ENCODE measurements around the gene ATG4B. TPM values are rescaled to one million over a fixed set of nuclear protein-coding genes. Genes with fewer than 3 reads are reported as not detected.

The ATG4B gene
- total RNA-seq, 2 donors from 2014 or later, result 97.9 to 109 TPM

DNA sequence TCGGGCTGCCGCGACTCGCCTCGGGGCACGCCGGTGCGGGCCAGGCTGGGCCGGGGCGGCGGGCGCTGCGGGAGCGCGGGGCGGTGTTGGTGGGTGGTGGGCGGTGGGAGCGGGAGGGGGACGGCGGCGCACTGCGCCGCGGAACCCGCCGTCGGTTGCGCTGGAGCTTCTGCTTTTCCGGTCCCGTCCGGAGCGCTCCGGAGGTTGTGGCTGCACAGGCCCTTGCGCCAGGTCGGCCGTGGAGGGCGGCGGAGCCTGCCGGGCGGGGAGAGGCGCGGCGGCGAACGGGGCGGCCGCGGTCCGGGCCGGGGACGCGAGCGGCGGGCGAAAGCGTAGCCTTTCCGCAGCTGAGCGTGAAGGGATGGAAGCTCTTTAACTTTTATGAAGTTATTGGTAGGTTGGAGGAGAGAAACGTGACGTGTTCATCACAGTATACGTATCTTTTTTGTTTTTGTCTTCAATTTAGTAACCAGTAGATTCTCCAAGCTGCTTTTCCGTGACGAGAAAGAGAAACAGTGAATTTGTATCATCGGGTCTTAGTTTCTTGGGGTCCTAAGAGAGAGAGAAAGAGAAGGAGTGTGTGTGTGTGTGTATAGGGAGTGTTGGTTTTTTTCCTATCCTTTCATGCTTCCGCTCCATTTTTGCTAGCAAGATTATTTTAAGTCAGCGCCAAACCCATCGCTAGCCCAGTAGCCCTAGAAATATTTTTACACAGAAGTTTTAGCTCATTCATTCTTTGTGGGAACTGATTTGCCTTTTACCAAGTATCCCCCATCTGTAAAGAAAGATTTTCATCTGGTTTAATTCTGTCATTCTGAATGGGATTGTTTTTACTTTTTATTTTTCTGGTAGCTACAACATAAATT lies 535 bp downstream of the ATG4B start:
- peak; percentile 43 to 47 for ATAC-seq (replicated peaks in 1 of 2)
- H3K36me3 Mint-ChIP-seq (ENCODE audit: insufficient read depth in 2 of 2), result peaks cover 9 to 10% of the 10 kb centered on the region in 2 donors
- H3K4me3 Mint-ChIP-seq, result peak overlapping the region; percentile 82 to 100
- no peaks in the 10 kb centered on the region for H3K27me3 Mint-ChIP-seq (ENCODE audit: low read depth)
- peaks cover 57% of the 10 kb centered on the region for H3K4me1 Mint-ChIP-seq (ENCODE audit: low read depth)
- H3K27ac Mint-ChIP-seq, result peak overlapping the region; percentile 99
- peak; percentile 56 for DNase-seq
- no peaks in the 10 kb centered on the region for H3K9me3 Mint-ChIP-seq

DNA sequence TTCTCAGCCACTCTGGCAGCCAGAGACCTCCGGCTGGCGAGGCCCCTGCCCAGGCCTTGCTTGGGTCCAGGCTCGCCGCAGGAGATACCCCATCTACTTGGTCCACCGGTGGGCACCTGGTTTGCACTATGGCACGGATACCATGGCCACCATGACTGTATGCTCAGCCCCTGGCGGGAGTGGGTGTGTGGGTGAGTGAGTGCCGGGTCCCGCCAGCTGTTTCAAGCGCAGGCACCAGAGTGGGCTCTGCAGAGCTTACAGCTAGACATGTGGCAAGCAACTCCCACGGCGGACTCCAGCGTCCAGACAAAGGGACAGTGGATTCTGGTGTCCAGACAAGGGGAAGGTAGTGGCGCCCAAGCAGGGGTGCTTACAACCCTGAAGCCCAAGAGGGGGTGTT lies 1.4 kb downstream of the ATG4B start:
- Mint-ChIP-seq H3K4me3 (peak overlapping the region; percentile 82 to 100), H3K9me3 (no peaks in the 10 kb centered on the region), H3K36me3 (ENCODE audit: insufficient read depth in 2 of 2) (peaks cover 8 to 10% of the 10 kb centered on the region in 2 donors), H3K27ac (no peak overlapping the region), H3K4me1 (ENCODE audit: low read depth) (peaks cover 61% of the 10 kb centered on the region), H3K27me3 (ENCODE audit: low read depth) (no peaks in the 10 kb centered on the region)
- no peak for ATAC-seq (replicated peaks in 1 of 2)
- DNase-seq, result no peak

DNA sequence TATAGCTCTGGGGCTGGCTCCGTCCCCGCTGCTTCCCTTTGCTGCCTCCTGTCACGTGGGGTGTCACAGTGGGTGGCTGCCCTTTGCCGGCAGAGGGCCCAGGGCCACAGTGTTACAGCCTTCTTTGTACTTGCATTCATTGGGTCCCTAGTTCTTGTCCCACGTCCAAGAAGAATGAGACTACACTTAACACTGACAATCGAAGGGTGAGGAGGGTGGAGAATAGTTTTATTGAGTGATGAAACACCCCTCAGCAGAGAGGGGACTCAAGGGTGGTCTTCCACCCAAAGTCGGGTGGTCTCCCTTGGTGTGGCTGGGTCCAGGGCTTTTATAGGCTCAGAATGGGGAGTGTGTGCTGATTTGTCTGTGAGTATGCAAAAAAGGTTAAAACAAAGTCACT lies 1.9 kb downstream of the ATG4B start:
- ATAC-seq (replicated peaks in 1 of 2), result no peak
- Mint-ChIP-seq H3K4me3 (peak overlapping the region; percentile 82 to 100), H3K27me3 (ENCODE audit: low read depth) (no peaks in the 10 kb centered on the region), H3K9me3 (no peaks in the 10 kb centered on the region), H3K4me1 (ENCODE audit: low read depth) (peaks cover 65% of the 10 kb centered on the region), H3K36me3 (ENCODE audit: insufficient read depth in 2 of 2) (peaks cover 8 to 10% of the 10 kb centered on the region in 2 donors), H3K27ac (no peak overlapping the region)
- no peak for DNase-seq

DNA sequence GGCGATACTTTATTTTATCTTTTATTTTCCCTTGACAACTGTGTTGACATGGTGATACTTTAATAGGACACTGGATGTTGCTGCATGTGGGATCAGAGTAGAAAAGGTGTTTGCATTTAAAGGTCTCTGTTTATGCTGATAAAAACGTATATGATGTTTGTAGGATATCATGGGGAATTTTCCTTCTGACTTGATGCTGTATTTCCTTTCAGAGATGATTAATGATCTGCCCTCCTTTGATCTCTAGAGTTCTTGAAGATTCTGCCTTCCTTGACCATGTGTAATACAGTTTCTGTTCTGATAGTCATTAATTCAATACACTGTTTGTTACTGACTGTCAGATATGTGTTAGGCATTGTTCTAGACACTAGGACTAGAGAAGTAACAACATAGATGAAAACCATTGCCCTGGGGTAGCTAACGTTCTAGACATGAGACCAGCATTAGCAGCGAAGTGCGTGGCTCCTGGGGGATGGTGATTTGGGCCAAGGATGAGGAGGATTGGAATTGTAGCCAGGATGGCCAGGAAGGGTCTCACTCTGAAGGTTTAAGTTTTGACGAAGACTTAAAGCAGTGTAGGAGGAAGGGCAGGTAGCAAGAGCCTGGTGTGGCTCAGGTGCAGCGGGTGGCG lies 2.8 kb downstream of the ATG4B start:
- peaks cover 57% of the 10 kb centered on the region for H3K4me1 Mint-ChIP-seq (ENCODE audit: low read depth)
- ATAC-seq (replicated peaks in 1 of 2), result no peak
- DNase-seq, result no peak
- H3K27ac Mint-ChIP-seq, result peak overlapping the region; percentile 54
- H3K27me3 Mint-ChIP-seq (ENCODE audit: low read depth), result no peaks in the 10 kb centered on the region
- H3K4me3 Mint-ChIP-seq, result peak overlapping the region; percentile 13 to 100
- H3K9me3 Mint-ChIP-seq, result no peaks in the 10 kb centered on the region
- peaks cover 8 to 10% of the 10 kb centered on the region in 2 donors for H3K36me3 Mint-ChIP-seq (ENCODE audit: insufficient read depth in 2 of 2)

DNA sequence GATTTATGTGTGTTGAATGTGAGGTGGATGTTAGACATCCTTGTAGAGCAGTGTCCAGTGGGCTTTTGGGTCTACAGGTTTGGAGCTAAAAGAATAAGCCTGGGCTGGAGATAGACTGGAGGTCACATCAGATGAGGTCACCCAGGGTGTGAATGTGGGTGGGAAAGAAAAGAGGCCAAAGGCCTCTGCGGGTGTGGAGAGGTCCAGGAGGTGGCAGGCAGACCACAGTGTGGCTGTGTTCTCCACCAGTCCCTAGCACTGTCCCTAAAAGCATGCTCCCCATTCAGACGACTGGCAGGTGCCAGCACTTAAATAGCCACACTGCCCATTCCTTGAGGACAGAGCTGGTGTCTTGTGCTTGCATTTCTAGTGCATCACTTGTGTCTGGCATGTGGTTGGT lies 4.1 kb downstream of the ATG4B start:
- Mint-ChIP-seq H3K36me3 (ENCODE audit: insufficient read depth in 2 of 2) (peaks cover 10 to 11% of the 10 kb centered on the region in 2 donors), H3K4me3 (no peak overlapping the region), H3K4me1 (ENCODE audit: low read depth) (peaks cover 53% of the 10 kb centered on the region), H3K27ac (no peak overlapping the region), H3K9me3 (no peaks in the 10 kb centered on the region), H3K27me3 (ENCODE audit: low read depth) (no peaks in the 10 kb centered on the region)
- ATAC-seq (replicated peaks in 1 of 2) (no peak), DNase-seq (no peak)

DNA sequence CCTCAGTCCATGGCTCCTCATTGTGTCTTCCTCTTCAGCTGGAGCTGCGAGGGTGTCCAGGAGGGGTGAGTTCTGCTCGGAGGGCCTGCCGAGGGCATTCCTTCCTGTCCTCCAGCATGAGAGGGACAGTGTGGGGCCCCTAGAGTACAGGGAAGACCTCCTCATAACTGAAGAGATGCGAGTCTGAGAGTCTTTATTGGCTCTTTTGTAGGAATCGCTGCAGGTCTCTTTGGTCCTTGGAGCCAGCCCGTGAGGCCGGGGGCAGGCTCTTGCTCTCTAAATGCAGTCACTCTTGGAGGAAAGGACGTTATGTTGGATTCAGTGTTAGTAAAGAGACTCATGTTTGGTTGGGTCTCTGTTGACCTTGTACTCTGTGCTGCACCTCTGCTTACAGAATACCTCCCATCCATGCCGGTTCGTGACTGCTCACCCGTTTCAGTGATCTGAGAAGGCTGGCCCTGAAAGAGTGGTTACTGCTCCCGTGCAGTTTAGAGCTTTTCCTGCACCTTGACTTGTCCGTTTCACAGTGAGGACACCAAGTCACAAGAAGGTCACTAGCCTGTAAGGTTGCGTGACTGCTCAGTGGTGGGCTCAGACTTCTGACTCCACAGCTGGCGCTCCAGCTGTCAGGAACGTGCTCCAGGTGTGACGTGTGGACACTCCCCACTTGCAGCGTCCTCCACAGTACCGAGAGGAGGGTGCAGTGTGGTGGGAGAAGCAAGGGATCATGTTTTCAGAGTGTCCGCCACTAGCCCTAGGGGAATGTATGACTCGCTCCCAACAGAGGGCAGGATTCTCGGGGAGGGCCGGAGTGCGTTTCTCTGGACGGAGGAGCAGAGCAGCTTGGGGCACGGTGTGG lies 7.8 kb downstream of the ATG4B start:
- H3K27ac Mint-ChIP-seq, result no peak overlapping the region
- DNase-seq, result no peak
- H3K27me3 Mint-ChIP-seq (ENCODE audit: low read depth), result no peaks in the 10 kb centered on the region
- no peaks in the 10 kb centered on the region for H3K9me3 Mint-ChIP-seq
- H3K36me3 Mint-ChIP-seq (ENCODE audit: insufficient read depth in 2 of 2), result peaks cover 2 to 3% of the 10 kb centered on the region in 2 donors
- peaks cover 43% of the 10 kb centered on the region for H3K4me1 Mint-ChIP-seq (ENCODE audit: low read depth)
- no peak overlapping the region for H3K4me3 Mint-ChIP-seq
- ATAC-seq (replicated peaks in 1 of 2), result no peak

DNA sequence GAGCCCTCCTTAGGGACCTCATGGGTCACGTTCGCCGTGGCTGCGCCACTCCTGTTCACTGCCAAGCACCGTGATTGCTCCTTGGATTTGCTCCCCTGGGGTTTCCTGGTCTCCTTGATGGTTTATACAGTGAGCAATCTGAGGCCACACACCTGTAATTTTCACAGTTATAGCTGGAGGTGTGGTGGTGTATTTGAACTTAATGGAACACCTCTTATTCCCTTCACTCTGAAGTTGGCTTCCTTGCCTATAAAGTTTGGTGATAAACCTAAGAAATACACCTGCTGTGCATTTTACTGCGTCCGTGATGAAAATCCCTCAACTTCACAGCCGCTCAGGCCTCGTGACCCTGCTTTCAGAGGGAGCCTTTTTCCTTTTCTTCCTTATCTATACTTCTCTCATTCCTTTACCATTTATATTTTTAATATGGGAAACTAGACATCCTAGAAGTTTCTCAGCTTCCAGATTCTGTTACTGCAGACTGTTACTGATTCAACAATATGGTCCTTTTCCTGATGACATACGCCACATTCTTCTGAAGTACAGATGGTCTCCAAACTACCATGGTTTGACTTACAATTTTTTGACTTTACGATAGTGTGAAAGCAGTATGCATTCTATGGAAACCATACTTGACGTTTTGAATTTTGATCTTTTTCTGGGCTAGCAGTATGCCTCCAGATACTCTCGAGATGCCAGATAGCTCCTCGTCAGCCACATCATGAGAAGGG lies 8.6 kb downstream of the ATG4B start:
- Mint-ChIP-seq H3K4me1 (ENCODE audit: low read depth) (peaks cover 42% of the 10 kb centered on the region), H3K9me3 (no peaks in the 10 kb centered on the region), H3K4me3 (no peak overlapping the region), H3K27me3 (ENCODE audit: low read depth) (no peaks in the 10 kb centered on the region), H3K36me3 (ENCODE audit: insufficient read depth in 2 of 2) (peaks cover 0 to 5% of the 10 kb centered on the region in 2 donors), H3K27ac (no peak overlapping the region)
- ATAC-seq (replicated peaks in 1 of 2), result no peak
- DNase-seq, result no peak

DNA sequence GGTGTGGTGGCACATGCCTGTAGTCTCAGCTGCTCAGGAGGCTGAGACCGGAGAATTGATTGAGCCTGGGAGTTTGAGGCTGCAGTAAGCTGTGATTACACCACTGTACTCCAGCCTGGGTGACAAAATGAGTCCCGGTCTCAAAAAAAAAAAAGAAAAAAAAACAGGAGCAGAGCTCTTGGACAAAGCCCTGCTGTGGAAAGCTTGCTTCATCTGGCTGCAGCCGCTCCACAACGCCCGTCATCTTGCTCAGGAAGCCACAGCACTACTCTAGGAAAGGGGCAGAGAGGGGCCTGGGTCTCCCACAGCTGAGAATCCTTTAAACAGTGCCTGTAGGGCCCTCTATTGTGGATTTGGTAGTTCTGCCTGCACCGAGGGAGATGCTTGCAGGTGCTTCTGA lies 11.0 kb downstream of the ATG4B start:
- Mint-ChIP-seq H3K4me3 (no peak overlapping the region), H3K27ac (no peak overlapping the region), H3K9me3 (no peaks in the 10 kb centered on the region), H3K36me3 (ENCODE audit: insufficient read depth in 2 of 2) (peaks cover 0 to 8% of the 10 kb centered on the region in 2 donors), H3K27me3 (ENCODE audit: low read depth) (no peaks in the 10 kb centered on the region), H3K4me1 (ENCODE audit: low read depth) (peaks cover 33% of the 10 kb centered on the region)
- no peak for DNase-seq
- ATAC-seq (replicated peaks in 1 of 2), result no peak

DNA sequence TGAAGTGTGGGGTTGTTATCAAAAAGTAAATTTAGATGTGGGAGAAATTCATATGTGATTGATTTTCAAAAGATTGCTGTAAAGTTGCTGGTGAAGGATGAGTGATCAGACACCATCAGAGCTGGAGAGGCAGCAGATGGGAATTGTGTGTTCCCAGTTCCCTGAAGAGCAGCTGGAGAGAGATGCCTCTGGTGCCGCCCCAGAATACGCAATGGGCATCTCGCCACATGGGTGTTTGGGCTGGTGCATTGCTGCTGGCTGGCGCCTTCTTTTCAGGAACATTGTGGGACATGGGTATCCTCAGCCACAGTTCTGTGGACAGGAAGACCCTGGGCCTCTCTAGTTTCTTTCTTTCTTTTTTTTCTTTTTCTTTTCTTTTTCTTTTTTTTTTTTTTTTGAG lies 11.9 kb downstream of the ATG4B start:
- H3K4me3 Mint-ChIP-seq, result no peak overlapping the region
- H3K9me3 Mint-ChIP-seq, result no peaks in the 10 kb centered on the region
- H3K27ac Mint-ChIP-seq, result no peak overlapping the region
- H3K4me1 Mint-ChIP-seq (ENCODE audit: low read depth), result peaks cover 25% of the 10 kb centered on the region
- ATAC-seq (replicated peaks in 1 of 2), result no peak
- DNase-seq, result no peak
- peaks cover 0 to 8% of the 10 kb centered on the region in 2 donors for H3K36me3 Mint-ChIP-seq (ENCODE audit: insufficient read depth in 2 of 2)
- no peaks in the 10 kb centered on the region for H3K27me3 Mint-ChIP-seq (ENCODE audit: low read depth)

DNA sequence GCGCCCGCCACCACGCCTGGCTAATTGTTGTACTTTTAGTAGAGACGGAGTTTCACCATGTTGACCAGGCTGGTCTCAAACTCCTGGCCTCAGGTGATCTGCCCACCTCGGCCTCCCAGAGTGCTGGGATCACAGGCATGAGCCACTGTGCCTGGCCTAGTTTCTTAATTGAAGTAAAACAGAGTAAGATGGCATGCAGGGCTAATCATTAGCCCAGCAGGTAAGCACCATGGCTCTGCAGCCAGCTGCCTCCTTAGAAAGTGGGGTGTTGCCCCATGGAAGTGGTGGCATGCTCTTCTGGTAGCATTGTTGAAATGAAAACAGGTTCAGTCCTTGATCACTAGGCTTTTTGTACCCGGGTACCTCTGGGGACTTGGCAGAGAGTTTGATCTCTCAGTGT lies 12.4 kb downstream of the ATG4B start:
- no peaks in the 10 kb centered on the region for H3K27me3 Mint-ChIP-seq (ENCODE audit: low read depth)
- no peak for ATAC-seq (replicated peaks in 1 of 2)
- peaks cover 25% of the 10 kb centered on the region for H3K4me1 Mint-ChIP-seq (ENCODE audit: low read depth)
- no peak for DNase-seq
- peaks cover 0 to 8% of the 10 kb centered on the region in 2 donors for H3K36me3 Mint-ChIP-seq (ENCODE audit: insufficient read depth in 2 of 2)
- no peak overlapping the region for H3K27ac Mint-ChIP-seq
- no peaks in the 10 kb centered on the region for H3K9me3 Mint-ChIP-seq
- H3K4me3 Mint-ChIP-seq, result no peak overlapping the region

DNA sequence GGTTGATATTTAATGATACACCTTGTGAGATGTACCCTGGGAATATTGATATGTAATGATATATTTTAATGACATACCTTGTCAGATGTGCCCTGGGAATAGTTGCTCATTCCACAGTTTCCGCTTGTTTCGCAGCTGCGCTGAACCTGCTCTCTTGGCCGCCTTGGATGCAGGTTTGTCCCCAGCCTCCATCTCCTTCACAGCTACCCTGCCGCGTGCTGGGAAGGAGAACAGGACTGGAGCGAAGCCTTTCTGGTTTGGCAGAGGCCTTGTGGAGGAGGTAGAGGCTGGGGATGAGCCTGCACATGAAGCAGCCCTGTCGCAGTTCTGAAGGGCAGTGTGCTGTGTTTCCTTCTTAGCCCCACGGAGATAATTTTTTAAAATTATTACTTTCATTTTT lies 14.6 kb downstream of the ATG4B start:
- Mint-ChIP-seq H3K4me3 (no peak overlapping the region), H3K27ac (no peak overlapping the region), H3K9me3 (no peaks in the 10 kb centered on the region), H3K4me1 (ENCODE audit: low read depth) (peaks cover 19% of the 10 kb centered on the region), H3K27me3 (ENCODE audit: low read depth) (no peaks in the 10 kb centered on the region), H3K36me3 (ENCODE audit: insufficient read depth in 2 of 2) (peaks cover 0 to 11% of the 10 kb centered on the region in 2 donors)
- ATAC-seq (replicated peaks in 1 of 2), result no peak
- no peak for DNase-seq

DNA sequence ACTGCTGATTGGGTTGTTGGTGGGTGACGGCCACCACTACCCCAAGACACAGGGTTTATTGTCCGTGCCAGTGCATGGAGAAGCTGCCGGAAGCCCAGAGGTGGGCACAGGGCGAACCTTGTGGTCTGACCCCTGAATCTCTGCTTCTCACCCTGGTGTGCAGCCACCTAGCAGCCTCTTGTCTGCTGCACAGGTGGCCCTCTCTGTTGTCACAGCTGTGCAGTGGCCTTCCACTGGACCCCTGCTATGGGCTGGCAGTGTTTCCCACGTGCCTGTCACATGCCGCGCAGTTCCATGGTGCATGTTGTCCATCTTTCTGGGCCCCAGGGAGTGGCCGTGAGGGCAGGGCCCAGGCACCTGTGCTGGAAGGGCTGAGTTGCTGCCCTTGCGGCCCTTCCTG lies 15.2 kb downstream of the ATG4B start:
- no peak for DNase-seq
- no peak overlapping the region for H3K27ac Mint-ChIP-seq
- no peaks in the 10 kb centered on the region for H3K9me3 Mint-ChIP-seq
- no peak for ATAC-seq (replicated peaks in 1 of 2)
- no peak overlapping the region for H3K4me3 Mint-ChIP-seq
- no peaks in the 10 kb centered on the region for H3K27me3 Mint-ChIP-seq (ENCODE audit: low read depth)
- peaks cover 0 to 11% of the 10 kb centered on the region in 2 donors for H3K36me3 Mint-ChIP-seq (ENCODE audit: insufficient read depth in 2 of 2)
- H3K4me1 Mint-ChIP-seq (ENCODE audit: low read depth), result peaks cover 19% of the 10 kb centered on the region
